Erythroblast (primary cell): Measurements from ENCODE around the gene KDM7A.

Source experiments
- GATA1 ChIP-seq: IDR thresholded peaks from 2 replicates; pipeline ENCODE4 v1.6.1; 2011; ENCODE audit warnings: low read depth, mild to moderate bottlenecking, control low read depth, low read length, moderate library complexity
- POLR2A ChIP-seq: IDR thresholded peaks from 2 replicates; pipeline ENCODE4 v1.6.1; 2011; ENCODE audit warnings: mild to moderate bottlenecking, low read length

DNA sequence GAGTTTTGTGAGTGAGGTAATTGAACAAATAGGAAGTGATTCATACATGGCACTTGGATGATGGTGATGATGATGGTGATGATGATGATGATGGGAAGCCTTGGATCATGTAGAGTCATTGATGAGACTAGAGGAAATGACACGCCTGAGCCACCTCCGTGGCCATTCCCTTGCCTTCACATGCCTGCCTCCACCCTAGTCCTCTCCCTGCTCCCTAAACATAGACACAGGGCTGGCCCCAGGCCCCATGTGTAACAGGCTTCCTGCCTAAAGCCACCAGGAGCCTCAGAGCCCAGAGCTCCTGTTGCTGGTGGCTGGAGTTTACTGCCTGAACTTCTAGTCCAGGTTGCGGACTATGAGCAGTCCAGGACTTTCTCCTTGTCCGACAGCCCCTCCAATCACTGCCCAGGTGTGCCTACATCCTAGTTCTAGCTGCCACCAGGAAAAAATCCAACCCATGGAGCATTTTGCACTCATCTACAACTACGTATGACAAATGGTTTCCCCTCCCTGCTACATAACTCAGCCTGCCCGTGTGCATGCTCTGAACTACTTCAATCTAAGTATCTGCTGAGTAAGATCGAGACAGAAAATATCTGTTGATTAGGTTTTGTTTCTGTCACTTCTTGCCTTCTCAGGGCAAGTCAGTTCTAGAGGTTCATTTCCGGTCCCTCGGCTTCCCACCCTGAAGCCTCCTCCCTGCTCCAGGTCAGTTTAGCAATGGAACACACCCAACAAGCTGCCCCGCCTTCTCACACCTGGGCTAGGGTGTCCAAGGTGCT lies 35.5 kb upstream of the KDM7A start:
- TF ChIP-seq POLR2A (no peak), GATA1 (no peak)
